Erythroblast (primary cell): ENCODE data around the gene CD22.

Source experiments
- GATA1 ChIP-seq: IDR thresholded peaks from 2 replicates; pipeline ENCODE4 v1.6.1; 2011; ENCODE audit warnings: low read depth, mild to moderate bottlenecking, control low read depth, low read length, moderate library complexity
- POLR2A ChIP-seq: IDR thresholded peaks from 2 replicates; pipeline ENCODE4 v1.6.1; 2011; ENCODE audit warnings: mild to moderate bottlenecking, low read length

GRCh38 chr19:35288331-35288730 is 40.7 kb upstream of the CD22 start:
- TF ChIP-seq POLR2A (no peak), GATA1 (no peak)
